22Rv1 (cell line): ENCODE measurements around the gene XXYLT1.

Experiments
- ZFX ChIP-seq: fragments of 450-650 bp; IDR thresholded peaks from 2 replicates; pipeline ENCODE4 v1.6.1; 2017; ENCODE audit warnings: antibody characterized with exemption, borderline replicate concordance
- TF ChIP-seq, protein P1 (sequence below): fragments of 450-650 bp; IDR thresholded peaks from 2 replicates; pipeline ENCODE4 v1.5.1; 2017; ENCODE audit warnings: mild to moderate bottlenecking

- TF ChIP-seq, protein P1, sequence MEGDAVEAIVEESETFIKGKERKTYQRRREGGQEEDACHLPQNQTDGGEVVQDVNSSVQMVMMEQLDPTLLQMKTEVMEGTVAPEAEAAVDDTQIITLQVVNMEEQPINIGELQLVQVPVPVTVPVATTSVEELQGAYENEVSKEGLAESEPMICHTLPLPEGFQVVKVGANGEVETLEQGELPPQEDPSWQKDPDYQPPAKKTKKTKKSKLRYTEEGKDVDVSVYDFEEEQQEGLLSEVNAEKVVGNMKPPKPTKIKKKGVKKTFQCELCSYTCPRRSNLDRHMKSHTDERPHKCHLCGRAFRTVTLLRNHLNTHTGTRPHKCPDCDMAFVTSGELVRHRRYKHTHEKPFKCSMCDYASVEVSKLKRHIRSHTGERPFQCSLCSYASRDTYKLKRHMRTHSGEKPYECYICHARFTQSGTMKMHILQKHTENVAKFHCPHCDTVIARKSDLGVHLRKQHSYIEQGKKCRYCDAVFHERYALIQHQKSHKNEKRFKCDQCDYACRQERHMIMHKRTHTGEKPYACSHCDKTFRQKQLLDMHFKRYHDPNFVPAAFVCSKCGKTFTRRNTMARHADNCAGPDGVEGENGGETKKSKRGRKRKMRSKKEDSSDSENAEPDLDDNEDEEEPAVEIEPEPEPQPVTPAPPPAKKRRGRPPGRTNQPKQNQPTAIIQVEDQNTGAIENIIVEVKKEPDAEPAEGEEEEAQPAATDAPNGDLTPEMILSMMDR: no peak
- no peak for TF ChIP-seq ZFX
These were observed 205.7 kb downstream of the XXYLT1 start for GRCh38 chr3:195065142-195065863.
